GM23338 (cell line): ENCODE results near the gene TNFSF12. TPM values are rescaled to one million over a fixed set of nuclear protein-coding genes. Genes with fewer than 3 reads are reported as not detected.

ENCODE experiments used
- ATAC-seq: fragments of 200-7000 bp; cut with Tn5 transposase; 3 replicates; pipeline ENCODE4 v1.9.1; 2020
- DNase-seq: peaks from one replicate; pipeline ENCODE4 v3.0.0-alpha.2; 2015; ENCODE audit warnings: low spot score
- H2AFZ ChIP-seq: fragments of 200-600 bp; sonication (generic); 2 replicates; pipeline ENCODE4 v1.8.0; 2016; ENCODE audit warnings: antibody characterized with exemption, mild to moderate bottlenecking, moderate library complexity
- H3F3A ChIP-seq: fragments of 200-600 bp; sonication (generic); replicated peaks from 2 replicates; pipeline ENCODE4 v1.8.0; 2017; ENCODE audit warnings: antibody characterized with exemption, mixed run types, low read depth
- H3K27ac ChIP-seq: fragments of 200-600 bp; sonication (generic); 2 replicates; pipeline ENCODE4 v1.6.1; 2016; ENCODE audit warnings: low read depth
- H3K27me3 ChIP-seq: fragments of 200-600 bp; sonication (generic); 2 replicates; pipeline ENCODE4 v1.8.0; 2016; ENCODE audit warnings: mild to moderate bottlenecking, mixed run types, moderate library complexity; ENCODE audit not compliant: insufficient read depth
- H3K36me3 ChIP-seq: fragments of 200-600 bp; sonication (generic); 2 replicates; pipeline ENCODE4 v1.8.0; 2016; ENCODE audit warnings: mild to moderate bottlenecking; ENCODE audit not compliant: insufficient read depth
- H3K4me1 ChIP-seq: fragments of 200-600 bp; sonication (generic); 2 replicates; pipeline ENCODE4 v1.8.0; 2016; ENCODE audit warnings: mild to moderate bottlenecking, moderate library complexity; ENCODE audit not compliant: insufficient read depth
- H3K4me2 ChIP-seq: fragments of 200-600 bp; sonication (generic); 2 replicates; pipeline ENCODE4 v1.7.1; 2017; ENCODE audit warnings: mixed run types
- H3K4me3 ChIP-seq: fragments of 200-600 bp; sonication (generic); 2 replicates; pipeline ENCODE4 v1.6.1; 2016; ENCODE audit warnings: mixed run types
- H3K79me2 ChIP-seq: fragments of 200-600 bp; sonication (generic); replicated peaks from 2 replicates; pipeline ENCODE4 v1.8.0; 2017; ENCODE audit warnings: mild to moderate bottlenecking; ENCODE audit not compliant: insufficient read depth
- H3K9me2 ChIP-seq: fragments of 200-600 bp; sonication (generic); 2 replicates; pipeline ENCODE4 v1.8.0; 2017; ENCODE audit not compliant: insufficient read depth
- H4K20me1 ChIP-seq: fragments of 200-600 bp; sonication (generic); replicated peaks from 2 replicates; pipeline ENCODE4 v1.8.0; 2017; ENCODE audit warnings: mild to moderate bottlenecking; ENCODE audit not compliant: insufficient read depth
- H3K27ac Mint-ChIP-seq: 2 replicates; pipeline ENCODE4 v1.8.0; 2020; ENCODE audit warnings: inconsistent platforms, mild to moderate bottlenecking, moderate library complexity, mixed read lengths
- H3K27me3 Mint-ChIP-seq: 3 replicates; pipeline ENCODE4 v1.8.0; 2022; ENCODE audit warnings: low read depth, mild to moderate bottlenecking, moderate library complexity, mixed read lengths, inconsistent platforms; ENCODE audit not compliant: insufficient read depth, poor library complexity
- H3K36me3 Mint-ChIP-seq: 3 replicates; pipeline ENCODE4 v1.8.0; 2021; ENCODE audit warnings: low read depth, mild to moderate bottlenecking, inconsistent platforms, moderate library complexity, mixed read lengths
- H3K4me1 Mint-ChIP-seq: 3 replicates; pipeline ENCODE4 v1.8.0; 2020; ENCODE audit warnings: mild to moderate bottlenecking, inconsistent platforms, mixed read lengths
- H3K4me3 Mint-ChIP-seq: 3 replicates; pipeline ENCODE4 v1.8.0; 2021; ENCODE audit warnings: moderate library complexity, mild to moderate bottlenecking, inconsistent platforms, mixed read lengths
- H3K9me3 Mint-ChIP-seq: 3 replicates; pipeline ENCODE4 v1.8.0; 2020; ENCODE audit warnings: moderate library complexity, mild to moderate bottlenecking, inconsistent platforms, mixed read lengths
- CREB1 ChIP-seq: fragments of 250-450 bp; sonication (Bioruptor Pico); IDR thresholded peaks from 2 replicates; pipeline ENCODE4 v1.5.0; 2020; ENCODE audit warnings: low read depth, mild to moderate bottlenecking, moderate library complexity
- CTCF ChIP-seq, 2 experiments: fragments of 200-600 bp in 1 of 2; sonication (generic) in 1 of 2; conservative IDR thresholded peaks; 2 replicates each; pipeline versions ENCODE4 v1.5.1 to v1.6.1; 2016 to 2017; ENCODE audit warnings: antibody characterized with exemption in 2 of 2, low read depth in 2 of 2, mild to moderate bottlenecking in 2 of 2, moderate library complexity in 1 of 2
- NANOG ChIP-seq: IDR thresholded peaks from 2 replicates; pipeline ENCODE4 v1.6.1; 2016; ENCODE audit warnings: antibody characterized with exemption, borderline replicate concordance
- REST ChIP-seq: IDR thresholded peaks from one replicate; pipeline ENCODE4 v1.6.1; 2018; ENCODE audit warnings: antibody characterized with exemption; ENCODE audit not compliant: unreplicated experiment
- STAT1 ChIP-seq: IDR thresholded peaks from one replicate; pipeline ENCODE4 v1.6.1; 2016; ENCODE audit warnings: antibody characterized with exemption; ENCODE audit not compliant: unreplicated experiment
- ZNF462 ChIP-seq: fragments of 250-450 bp; sonication (Bioruptor Pico); IDR thresholded peaks from 2 replicates; pipeline ENCODE4 v1.5.0; 2020; ENCODE audit warnings: mild to moderate bottlenecking, moderate library complexity
- polyA plus RNA-seq: library from polyadenylated mRNA; unstranded; fragments of >200 nt; fragmentation: Nextera tagmentation; extraction: Ambion mirVana; gene quantifications from 2 replicates; pipeline ENCODE4 v1.2.1, GENCODE V29; 2016
- total RNA-seq: library from RNA; depleted of rRNA; stranded (reverse); fragments of >200 nt; shearing (Covaris generic); gene quantifications from 2 replicates; pipeline ENCODE4 v1.2.3, GENCODE V29; 2014

TNFSF12 gene
- total and polyA plus RNA-seq, 2 experiments from 2014 or later: 3.5 to 6.0 TPM

- no peak for TF ChIP-seq REST
These were observed 39.8 kb downstream of the TNFSF12 start (continued) for GRCh38 chr17:7588553-7589203.

GRCh38 chr17:7589204-7589868 lies 40.5 kb downstream of the TNFSF12 start:
- peak; percentile 77 for ATAC-seq
- H4K20me1 ChIP-seq: no peaks in the 10 kb centered on the region
- peak overlapping the region; percentile 90 for H3K27ac ChIP-seq
- H3F3A ChIP-seq: peaks cover 34% of the 10 kb centered on the region
- no peaks in the 10 kb centered on the region for H3K9me3 Mint-ChIP-seq
- peaks cover 21% of the 10 kb centered on the region for H3K4me1 ChIP-seq
- H3K27ac Mint-ChIP-seq: peak overlapping the region; percentile 77; the same call in 1 of the 2 replicates
- peaks cover 23% of the 10 kb centered on the region for H3K36me3 ChIP-seq
- H3K4me1 Mint-ChIP-seq: peaks cover 42% of the 10 kb centered on the region
- peak overlapping the region; percentile 99 for H3K4me2 ChIP-seq
- H3K4me3 ChIP-seq: peak overlapping the region; percentile 88
- H3K79me2 ChIP-seq: peaks cover 19% of the 10 kb centered on the region
- peak overlapping the region; percentile 74; the same call in 1 of the 2 replicates for H2AFZ ChIP-seq
- no peak for TF ChIP-seq CREB1 (CRISPR knock-in tag)
- no peak for TF ChIP-seq ZNF462 (CRISPR knock-in tag)
- no peak for TF ChIP-seq REST
- TF ChIP-seq NANOG: no peak
- TF ChIP-seq STAT1: no peak
- TF ChIP-seq CTCF (conservative IDR thresholded peaks at IDR 0.05; ENCODE audit: low read depth in 2 of 2): peak; percentile 72 to 86
- H3K27me3 Mint-ChIP-seq: peaks cover 21% of the 10 kb centered on the region
- H3K36me3 Mint-ChIP-seq: peaks cover 60% of the 10 kb centered on the region
- DNase-seq: peak; percentile 94
- peak overlapping the region; percentile 69; the same call in 2 of the 3 replicates for H3K4me3 Mint-ChIP-seq
- H3K27me3 ChIP-seq: no peaks in the 10 kb centered on the region
- no peaks in the 10 kb centered on the region; the same call in 1 of the 2 replicates for H3K9me2 ChIP-seq
